Neural cell (in vitro differentiated cells): ENCODE measurements around the gene DEK.

ENCODE experiments used
- EP300 ChIP-seq: fragments of 450-650 bp; conservative IDR thresholded peaks from 2 replicates; pipeline ENCODE4 v1.6.1; 2014; ENCODE audit warnings: antibody characterized with exemption, mild to moderate bottlenecking, moderate library complexity; ENCODE audit not compliant: poor library complexity, severe bottlenecking
- EZH2 ChIP-seq: fragments of 200-600, 300-800 bp; shearing (Covaris generic), sonication (generic); IDR thresholded peaks from 2 replicates; pipeline ENCODE4 v1.6.1; 2014; ENCODE audit warnings: antibody characterized with exemption, low read length, borderline replicate concordance, mild to moderate bottlenecking; ENCODE audit not compliant: insufficient read depth, poor library complexity, severe bottlenecking
- MXI1 ChIP-seq: fragments of 450-650 bp; conservative IDR thresholded peaks from 2 replicates; pipeline ENCODE4 v1.6.1; 2014; ENCODE audit warnings: antibody characterized with exemption, mild to moderate bottlenecking; ENCODE audit not compliant: poor library complexity, severe bottlenecking
- POLR2AphosphoS5 ChIP-seq: IDR thresholded peaks from 2 replicates; pipeline ENCODE4 v1.6.1; 2012
- RAD21 ChIP-seq: fragments of 450-650 bp; conservative IDR thresholded peaks from 2 replicates; pipeline ENCODE4 v1.6.1; 2014; ENCODE audit warnings: antibody characterized with exemption, mild to moderate bottlenecking, moderate library complexity
- REST ChIP-seq: IDR thresholded peaks from 2 replicates; pipeline ENCODE4 v1.6.1; 2012; ENCODE audit warnings: borderline replicate concordance
- SMC3 ChIP-seq: fragments of 450-650 bp; conservative IDR thresholded peaks from 2 replicates; pipeline ENCODE4 v1.6.1; 2014; ENCODE audit warnings: antibody characterized with exemption, mild to moderate bottlenecking, moderate library complexity; ENCODE audit not compliant: poor library complexity
- TAF1 ChIP-seq: IDR thresholded peaks from 2 replicates; pipeline ENCODE4 v1.6.1; 2012; ENCODE audit warnings: low read depth
- TF ChIP-seq, protein P1 (sequence below): fragments of 450-650 bp; IDR thresholded peaks from 2 replicates; pipeline ENCODE4 v1.5.1; 2014; ENCODE audit warnings: antibody characterized with exemption, mild to moderate bottlenecking, moderate library complexity; ENCODE audit not compliant: poor library complexity, severe bottlenecking

DNA sequence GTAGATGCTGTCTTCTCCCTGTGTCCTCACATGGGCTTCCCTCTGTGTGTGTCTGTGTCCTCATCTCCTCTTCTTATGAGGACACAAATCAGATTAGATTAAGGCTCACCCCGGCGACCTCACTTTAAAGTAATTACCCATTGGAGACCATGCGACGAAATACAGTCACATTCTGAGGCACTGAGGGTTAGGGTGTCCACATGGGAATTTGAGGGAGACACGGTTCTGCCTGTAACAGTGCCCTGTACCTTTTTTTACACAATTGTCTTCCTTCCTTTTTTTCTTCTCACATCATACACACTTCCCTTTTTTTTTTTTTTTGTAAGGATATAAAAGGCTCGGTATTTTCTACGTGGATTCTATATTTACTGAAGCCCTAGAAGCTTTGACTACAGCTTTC is 48.9 kb downstream of the DEK start:
- TF ChIP-seq, protein P1, sequence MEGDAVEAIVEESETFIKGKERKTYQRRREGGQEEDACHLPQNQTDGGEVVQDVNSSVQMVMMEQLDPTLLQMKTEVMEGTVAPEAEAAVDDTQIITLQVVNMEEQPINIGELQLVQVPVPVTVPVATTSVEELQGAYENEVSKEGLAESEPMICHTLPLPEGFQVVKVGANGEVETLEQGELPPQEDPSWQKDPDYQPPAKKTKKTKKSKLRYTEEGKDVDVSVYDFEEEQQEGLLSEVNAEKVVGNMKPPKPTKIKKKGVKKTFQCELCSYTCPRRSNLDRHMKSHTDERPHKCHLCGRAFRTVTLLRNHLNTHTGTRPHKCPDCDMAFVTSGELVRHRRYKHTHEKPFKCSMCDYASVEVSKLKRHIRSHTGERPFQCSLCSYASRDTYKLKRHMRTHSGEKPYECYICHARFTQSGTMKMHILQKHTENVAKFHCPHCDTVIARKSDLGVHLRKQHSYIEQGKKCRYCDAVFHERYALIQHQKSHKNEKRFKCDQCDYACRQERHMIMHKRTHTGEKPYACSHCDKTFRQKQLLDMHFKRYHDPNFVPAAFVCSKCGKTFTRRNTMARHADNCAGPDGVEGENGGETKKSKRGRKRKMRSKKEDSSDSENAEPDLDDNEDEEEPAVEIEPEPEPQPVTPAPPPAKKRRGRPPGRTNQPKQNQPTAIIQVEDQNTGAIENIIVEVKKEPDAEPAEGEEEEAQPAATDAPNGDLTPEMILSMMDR: no peak
- TF ChIP-seq SMC3: no peak
- TF ChIP-seq EP300: no peak
- TF ChIP-seq EZH2: no peak
- TF ChIP-seq POLR2AphosphoS5: no peak
- TF ChIP-seq RAD21: no peak
- TF ChIP-seq REST: no peak
- TF ChIP-seq TAF1: no peak
- TF ChIP-seq MXI1: no peak
